NCI-H1092 treated with DMSO at 0.1 percent for 48 hours (cell line): Measurements from ENCODE around the gene IQCH.

Experiments used
- DNase-seq: peaks from one replicate; lab custom pipeline; 2025; lab: John Stamatoyannopoulos, UW

IQCH gene

DNA sequence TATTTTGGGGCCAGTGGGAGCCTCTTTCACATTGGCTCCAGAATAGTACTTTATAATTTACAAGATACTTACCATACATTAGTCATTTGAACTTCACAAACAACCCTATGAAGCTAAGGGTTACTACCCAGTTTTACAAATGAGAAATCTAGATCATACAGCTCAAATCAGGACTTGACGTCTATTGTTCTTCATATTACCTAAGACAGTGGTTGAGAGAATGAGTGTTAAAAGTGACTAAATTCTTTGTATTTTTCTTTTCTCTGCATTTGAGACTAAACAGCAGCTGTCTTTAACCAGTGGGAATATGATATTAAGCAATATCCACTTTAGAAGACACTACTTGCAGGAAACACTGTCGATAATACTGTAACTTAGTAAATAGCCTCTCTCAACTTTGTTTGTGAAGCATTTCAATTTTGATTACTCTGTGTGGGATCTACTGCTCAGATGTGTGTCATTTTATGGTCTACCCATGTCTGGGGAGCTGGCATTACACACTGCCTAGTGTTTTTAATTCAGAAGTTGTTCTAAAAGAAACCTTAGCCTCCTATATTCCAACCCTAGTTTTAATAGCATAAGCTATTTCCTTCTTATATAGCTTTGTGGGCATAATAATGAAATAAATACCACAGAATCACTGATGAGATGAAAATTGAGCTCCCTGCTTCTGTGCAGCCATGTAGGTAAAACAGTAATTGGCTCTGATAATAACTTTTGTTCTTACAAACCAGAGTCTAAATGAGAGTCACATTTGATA, 45.9 kb downstream of the IQCH start:
- no peak for DNase-seq

DNA sequence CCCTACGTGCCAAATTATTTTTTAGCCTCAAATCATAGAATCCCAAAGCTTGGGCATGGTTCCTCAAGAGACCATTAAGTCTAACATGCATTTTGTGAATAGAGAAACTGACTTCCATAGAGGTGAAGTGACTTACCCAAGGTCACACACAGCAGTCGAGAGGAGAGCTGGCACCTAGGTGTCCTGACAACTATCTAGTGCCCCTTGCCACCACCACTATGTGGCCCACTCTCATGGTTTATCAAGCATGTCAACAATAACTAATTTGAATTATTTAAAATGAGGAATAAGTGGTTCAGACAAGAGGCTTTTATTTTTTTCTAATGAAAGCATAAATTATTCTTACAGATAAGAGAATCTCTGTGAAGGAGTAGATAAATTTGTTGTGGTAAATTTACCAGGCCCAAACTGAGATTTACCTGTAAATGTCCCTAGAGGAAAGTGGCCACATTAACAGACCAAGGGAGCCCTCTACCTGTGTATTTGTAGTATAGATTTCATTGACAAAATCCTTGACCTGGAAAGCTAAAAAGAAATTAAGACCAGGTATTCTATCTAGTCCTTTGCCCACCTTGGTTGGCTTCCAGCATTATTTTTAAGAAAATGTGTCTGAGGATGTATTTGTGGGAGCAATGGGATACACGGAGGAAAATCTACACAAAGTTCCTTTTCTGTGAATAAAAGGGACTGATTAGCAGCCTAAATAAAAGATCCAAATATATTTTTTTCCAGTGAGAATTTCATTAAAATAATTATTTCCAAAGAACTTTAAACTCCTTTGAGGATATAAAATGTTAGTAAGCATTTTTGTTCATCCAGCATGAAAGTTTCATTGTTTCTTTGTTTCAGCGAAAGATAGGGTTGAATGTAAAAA, 49.1 kb downstream of the IQCH start:
- DNase-seq: peak; percentile 27

DNA sequence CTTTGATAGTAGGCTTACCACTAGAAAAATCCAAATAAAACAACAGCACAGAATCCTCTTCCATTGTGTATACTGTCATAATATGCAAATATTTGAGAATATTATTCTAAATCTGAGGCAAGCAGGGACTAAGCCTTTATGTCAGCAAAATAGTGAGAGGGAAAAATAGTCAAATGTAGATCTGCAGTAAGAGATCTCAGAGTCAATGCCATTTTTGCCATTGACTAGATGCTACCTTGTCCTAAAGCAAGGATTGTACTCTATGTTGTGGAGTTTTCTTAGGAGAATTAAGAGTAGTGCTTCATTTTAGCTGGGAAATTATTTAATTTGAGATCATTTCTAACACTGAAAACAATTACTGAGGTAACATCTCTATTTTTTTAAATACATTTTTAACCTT, 50.2 kb downstream of the IQCH start:
- no peak for DNase-seq

DNA sequence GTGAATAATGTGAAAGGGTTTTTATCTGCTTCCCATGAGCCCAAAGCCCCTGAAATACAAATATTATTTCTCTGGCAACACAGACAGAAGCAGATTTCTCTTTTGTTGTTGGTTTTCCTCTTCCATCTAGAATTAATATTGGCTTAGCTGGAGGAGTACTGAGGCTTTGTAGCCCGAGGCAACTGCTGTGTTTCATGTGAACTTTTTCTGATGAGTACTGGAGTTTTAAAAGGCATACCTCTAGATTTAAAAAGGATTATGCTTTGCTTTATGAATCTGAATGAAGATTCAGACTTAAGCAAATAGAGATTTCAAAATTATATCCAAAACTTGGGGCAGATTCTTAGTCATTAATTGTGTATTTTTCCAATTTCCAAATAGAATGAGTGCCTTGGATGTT, 50.9 kb downstream of the IQCH start:
- DNase-seq: no peak

DNA sequence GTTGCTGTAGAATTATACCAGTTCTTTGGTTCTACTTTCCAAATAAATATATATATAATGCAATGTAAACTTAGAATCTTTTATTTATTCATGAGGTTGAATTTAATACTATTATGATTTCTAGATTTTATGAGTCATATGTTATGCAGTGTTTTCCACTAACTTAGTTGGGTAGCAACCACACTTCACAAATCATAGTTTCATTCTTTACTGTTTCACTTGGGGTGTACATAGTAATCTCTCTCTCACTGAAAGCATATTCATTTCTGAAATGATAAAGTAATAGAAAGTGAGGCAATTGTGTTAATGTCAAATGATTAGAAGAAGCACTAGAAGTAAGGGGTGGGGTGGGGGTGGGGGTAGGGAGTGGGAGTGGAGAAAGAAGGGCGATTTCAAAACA, 52.6 kb downstream of the IQCH start:
- no peak for DNase-seq

DNA sequence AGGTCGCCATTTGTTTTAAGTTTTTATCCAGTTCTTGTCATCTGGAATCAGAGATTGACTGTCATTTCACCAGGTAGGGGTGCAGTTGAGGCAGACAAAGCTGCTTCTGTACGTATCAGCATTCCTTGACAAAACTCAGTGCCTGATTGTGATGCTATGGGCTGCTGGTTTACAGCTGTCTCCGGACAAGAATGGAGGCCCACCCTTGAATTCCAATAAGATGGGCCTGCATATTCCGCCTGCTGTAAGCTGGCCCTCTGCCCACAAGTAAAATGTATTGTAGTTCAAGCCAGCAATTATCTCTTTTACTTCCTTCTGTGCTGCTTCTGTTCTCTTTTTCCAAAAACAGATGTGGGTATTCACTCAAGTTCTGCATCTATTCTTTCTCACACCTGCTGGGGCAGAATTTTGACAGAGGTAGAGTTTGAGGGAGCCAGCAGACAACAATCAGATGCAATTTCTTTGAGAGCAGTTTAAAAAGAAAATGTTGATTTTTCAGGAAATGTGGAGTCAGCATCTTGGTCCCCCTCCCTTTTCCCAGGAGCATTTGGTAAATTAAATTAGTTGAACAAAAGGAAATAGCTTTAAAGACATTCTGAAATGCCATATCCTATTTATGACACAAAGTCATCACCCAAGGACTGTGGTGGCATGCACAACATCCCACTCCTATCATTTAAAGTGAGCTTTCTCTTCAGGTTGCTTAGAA, 53.5 kb downstream of the IQCH start:
- DNase-seq: no peak

DNA sequence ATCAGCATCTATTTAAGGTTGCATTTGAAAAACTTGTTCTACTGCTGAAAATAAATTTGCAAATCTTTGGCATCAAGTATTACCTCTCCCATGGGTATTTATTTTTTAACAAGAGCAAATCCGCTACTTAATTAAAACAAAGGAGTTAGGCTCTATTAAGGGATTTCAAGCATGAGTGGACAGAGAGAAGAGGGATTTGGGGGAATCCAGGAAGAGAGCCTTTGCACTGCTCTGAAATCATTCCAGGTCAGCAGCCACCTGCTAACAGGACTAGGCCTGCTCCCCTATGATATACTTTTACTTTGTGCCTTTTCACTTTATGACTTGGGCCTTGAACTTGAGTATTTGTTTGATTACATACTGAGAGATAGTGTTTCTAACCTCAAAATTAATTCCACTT, 57.1 kb downstream of the IQCH start:
- DNase-seq: no peak

DNA sequence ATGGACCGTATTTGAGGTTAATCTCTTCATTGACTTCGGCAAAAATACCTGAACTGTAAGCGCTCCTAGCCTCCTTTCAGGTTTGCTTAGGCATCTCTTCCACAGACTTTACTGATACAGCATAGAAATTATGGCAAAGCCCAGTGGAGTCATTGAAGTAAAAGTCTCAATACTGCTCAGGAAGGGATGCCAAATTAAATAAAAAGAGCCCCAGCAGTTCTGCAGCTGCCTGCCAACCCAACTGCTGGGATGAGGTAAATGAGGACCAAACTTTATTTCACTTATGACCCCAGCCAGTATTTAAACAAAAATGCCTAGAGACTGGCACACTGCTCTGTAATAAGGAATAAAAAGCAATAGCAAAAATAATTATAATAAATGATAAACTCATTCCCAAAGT, 65.4 kb downstream of the IQCH start:
- DNase-seq: no peak

DNA sequence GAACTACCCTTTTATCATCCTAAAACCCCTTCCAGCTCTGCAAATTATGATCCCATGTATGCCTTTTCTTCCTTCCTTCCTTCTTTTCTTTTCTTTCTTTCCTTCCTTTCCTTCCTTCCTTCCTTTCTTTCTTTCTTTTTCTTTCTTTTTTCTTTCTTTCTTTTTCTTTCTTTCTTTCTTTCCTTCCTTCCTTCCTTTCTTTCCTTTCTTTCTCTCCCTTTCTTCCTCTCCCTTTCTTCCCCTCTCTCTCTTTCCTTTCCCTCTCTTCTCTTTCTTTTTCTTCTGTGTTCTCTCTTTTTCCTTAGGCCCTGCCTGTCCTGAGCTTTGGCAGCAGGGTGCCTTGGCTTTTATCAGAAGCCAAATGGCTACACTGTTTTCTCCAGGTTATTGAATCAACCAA, 66.8 kb downstream of the IQCH start:
- DNase-seq: no peak

DNA sequence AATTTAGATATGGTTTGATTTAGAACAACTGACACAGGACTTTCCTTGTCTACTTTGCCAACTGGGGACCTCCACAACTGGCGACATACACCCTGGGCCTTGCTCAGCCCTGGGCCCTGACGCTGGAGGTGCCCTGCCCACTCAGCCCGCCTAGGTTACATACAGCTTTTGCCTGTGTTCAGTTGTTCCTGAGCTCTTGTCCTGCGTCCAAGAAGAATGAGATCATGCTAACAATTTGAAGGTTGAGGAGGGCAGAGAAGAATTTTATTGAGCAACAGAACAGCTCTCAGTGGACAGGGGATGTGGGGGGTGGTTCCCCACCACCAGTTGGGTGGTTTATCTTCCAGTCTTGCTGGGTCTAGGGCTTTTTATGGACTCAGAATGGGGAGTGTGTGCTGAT, 67.9 kb downstream of the IQCH start:
- no peak for DNase-seq

DNA sequence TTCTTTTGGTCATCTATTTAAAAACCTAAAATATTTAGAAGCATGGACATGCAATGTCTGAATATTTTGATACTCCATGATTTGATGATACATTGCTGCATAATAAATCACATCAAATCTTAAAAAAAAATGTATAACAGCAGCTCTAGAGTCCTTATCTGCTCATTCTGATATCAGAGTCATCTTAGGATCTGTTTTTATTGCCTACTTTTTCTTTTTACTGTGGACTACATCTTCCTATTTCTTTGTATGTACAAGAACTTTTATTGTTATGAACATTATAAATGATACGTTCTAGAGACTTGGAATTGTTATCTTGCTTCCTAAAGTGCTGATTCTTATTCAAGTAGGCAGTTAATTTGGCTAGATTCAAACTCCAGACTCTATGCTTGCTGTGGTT, 72.7 kb downstream of the IQCH start:
- no peak for DNase-seq

DNA sequence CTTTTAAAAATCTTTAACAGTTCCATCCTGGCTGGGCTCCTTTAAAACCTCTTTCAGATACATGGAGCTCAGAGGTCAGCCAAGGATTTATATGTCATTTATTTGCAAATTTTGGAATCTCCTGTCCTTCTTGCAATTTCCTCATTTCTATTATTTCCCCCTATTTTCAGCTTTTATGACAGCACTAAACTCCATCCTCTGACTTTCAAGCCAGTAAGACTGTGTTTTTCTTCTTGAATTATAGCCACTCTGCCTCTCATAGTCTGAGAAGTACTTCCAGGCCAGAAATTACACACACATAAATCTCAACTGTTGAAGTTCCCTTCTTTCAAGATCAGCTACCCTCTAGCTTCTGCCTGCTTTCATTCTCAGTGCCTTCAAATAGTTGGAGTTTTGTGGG, 73.2 kb downstream of the IQCH start:
- DNase-seq: no peak

DNA sequence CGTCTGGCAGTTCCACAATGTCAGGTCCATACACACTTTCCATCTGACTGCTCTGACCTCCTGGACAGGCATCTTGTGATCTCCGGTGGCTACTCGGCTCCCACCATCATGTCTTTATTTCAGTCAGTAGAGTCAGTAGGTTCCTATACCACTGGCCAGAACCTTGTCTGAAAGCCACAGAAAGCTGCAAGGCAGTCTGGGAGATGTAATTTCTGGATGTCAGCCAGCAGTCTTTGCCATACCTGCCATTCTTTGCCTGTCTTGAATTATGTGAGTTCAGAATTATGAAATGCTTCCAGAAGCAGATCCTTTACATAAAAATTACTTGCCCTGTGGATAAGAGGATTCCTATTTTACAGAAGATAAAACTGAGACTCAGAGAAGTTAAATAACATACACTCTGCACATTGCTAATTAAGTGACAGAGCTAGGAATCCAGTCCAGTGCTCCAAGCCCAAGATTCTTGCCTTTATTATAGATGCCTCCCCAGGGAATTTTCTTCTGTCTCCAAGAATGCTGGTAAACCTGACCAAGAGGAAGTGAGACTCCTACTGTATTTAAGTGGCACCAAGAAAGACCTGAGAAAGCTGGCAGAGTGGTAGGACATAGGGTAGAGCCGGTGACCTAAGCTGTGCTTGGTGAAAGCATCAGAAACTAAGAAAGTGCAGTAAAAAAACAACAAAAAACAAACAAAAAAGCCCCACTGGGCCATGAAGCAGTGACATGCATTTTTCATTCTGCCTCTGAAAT, 75.6 kb downstream of the IQCH start:
- DNase-seq: no peak

DNA sequence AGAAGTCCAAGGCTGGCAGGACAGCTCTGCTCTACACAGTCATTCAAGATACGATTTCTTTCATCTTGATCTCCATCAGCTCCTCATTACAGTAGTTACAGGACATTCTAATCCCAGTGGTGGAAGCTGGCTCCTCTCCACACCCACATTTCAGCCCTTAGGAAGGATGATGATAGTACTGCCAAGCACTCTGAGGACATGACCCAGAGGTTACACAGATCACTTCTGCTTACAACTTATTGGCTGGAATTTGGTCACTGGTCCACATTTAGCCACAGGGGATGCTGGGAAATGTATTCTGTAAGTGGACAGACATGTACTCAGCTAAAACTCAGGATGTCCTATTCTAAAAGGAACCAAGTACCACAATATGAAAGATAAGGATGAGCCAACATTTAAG, 77.1 kb downstream of the IQCH start:
- no peak for DNase-seq

DNA sequence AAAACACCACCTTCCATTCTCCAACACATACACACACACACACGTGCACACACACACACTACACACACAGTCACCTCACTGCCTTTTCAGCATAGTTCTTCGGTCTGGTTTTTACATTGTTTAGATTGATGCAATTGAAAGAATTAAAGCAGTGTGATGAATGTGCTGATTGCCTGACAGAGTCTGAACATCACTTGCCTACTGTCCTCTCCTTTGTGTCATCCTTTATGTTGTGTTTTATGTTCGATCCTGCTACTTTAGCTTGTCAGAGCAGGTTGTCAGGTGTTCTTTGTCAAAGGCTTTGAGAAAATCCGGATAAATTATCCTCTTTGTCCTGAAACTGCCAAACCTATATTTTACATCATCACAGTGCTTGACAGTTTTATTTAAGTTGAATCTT, 80.4 kb downstream of the IQCH start:
- DNase-seq: no peak

DNA sequence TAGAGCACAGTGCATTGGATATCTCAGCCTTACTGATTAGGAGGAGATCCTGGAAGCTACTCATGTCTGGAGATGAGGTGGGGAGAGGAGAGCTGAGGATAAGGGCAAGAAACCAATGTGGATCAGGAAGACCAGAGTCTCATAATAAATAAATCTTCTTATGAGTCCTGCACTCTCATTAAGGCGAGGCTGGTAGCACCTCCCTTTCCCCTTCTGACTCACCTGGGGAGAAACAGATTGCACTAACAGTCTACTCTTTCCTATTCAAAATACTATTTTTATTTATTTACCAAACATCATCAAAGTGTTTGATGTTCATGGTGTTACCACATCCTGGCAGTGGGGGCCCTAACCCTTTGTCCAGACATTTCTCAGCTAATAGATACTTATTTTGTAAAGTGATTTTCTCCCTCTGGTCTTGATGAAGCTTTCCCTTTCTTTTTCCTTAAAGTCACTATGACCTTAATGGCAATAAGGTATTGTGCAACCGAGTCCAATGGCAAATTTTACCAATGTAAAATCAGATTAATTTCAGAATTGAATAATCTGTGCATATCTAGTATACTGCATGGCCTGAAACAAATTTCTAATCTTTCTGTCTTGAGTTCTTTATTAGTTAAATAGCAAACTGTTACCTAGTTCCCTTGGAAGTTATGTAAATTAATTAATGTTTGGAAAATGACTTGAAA, 81.1 kb downstream of the IQCH start:
- no peak for DNase-seq

DNA sequence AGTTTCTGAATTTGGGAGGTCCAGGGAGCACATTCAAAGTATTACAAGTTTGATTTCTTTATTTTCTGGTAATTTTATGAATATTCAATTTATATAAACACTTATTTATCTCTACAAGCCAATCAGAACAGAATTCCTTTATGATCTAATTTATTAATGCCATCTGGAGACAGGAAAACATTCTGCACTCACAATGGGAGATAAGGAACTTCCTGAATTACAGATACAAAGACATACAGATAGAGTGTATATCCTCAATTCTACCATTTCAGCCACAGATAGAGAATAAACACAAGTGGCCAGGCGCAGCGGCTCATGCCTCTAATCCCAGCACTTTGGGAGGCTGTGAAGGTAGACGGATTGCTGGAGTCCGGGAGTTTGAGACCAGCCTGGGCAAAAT, 86.0 kb downstream of the IQCH start:
- DNase-seq: no peak

DNA sequence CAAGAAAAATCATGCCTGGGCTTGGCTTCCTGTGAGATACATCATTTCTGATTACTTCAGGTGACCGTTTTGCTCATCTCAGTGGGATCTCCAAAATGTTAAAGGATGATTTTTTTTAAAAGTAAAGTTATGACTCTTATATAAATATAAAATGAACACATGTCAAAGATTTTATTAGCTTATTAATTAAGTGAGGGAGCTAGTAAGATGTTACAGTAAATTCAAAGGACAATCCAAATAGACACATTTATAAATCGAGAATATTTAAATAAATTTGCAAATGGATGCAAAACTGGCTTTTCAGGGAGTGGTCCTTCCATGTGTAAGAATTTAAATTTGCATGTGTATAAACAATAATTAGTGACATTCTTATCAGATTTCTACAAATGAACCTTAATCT, 87.0 kb downstream of the IQCH start:
- DNase-seq: no peak

DNA sequence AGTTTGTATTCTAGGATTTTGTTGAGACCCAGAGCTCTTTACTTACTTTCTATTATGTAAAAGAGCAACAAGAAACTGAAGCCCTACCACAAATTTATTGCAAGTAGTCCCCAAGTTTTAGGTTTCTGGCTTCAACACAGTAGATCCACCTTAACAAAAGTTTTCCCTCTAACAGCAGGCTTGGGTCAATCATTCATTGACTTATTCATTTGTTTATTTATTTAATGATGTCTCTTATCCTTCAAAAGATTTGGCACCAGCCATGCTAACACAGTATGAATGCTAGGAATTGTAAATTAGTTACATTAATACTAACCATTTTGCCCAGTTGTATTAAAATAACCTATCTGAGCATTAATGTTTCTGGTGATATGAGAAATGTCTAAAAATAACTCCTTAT, 88.6 kb downstream of the IQCH start:
- DNase-seq: no peak

DNA sequence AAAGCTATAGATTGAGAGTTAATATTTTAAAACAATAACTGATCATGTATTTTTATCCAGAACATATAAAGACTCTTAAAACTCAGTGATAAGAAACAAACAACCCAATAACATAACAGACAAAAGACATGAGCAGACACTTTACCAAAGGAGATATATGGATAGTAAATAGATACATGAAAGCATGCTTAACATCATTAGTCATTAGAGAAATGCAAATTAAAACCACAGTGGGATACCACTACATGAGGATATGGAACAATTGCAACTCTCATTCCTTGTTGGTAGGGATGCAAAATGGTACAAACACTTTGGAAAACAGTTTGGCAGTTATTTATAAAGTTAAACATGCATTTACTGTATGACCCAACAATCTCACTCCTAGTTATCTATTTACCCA, 95.0 kb downstream of the IQCH start:
- no peak for DNase-seq

DNA sequence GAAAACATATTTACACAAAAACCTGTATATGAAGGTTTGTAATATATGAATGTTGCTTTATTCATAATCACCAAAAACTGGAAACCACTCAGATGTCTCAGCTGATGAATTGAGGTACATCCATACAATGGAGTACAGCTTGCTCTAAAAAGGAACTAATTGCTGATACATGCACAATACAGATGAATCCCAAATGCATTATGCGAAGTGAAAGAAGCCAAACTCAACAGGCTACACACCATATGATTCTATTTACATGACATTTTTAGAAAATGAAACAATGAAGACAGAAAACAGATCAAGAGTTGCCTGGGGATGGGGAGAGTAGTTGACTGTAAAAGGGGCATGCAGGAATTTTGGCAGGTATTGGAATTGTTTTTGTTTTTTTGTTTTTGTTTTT, 95.5 kb downstream of the IQCH start:
- no peak for DNase-seq

DNA sequence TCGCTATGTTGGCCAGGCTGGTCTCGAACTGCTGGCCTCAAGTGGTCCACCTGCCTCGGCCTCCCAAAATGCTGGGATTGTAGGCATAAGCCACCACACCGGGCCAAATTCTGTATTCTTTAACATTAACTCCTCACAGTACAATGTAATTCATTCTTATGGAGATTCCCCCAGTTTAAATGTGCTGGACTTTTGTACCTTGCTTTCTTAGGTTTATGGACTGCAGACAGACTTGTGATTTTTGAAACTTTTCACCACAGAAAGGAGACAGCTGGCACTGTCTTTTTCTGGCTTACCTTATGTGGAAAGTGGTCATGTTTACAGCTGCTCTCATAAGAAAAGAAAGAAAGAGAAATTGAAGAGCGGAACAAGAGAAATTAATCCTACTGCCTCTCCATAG, 103.8 kb downstream of the IQCH start:
- no peak for DNase-seq
